ENCODE measurements around the gene ALPI. TPM values are rescaled to one million over a fixed set of nuclear protein-coding genes. Genes with fewer than 3 reads are reported as not detected.

ALPI gene
- total RNA-seq, 2 donors from 2014 or later = not detected

GRCh38 chr2:232437195-232437571, 18.8 kb upstream of the ALPI start:
- H3K27me3 ChIP-seq (replicated peaks; ENCODE audit: insufficient read depth) = no peaks in the 10 kb centered on the region
- DNase-seq (ENCODE audit: low spot score) = no peak
- TF ChIP-seq POLR2A (IDR thresholded peaks at IDR 0.05) (no peak), POLR2AphosphoS5 (IDR thresholded peaks at IDR 0.05) (no peak), CTCF (IDR thresholded peaks at IDR 0.05) (no peak)
- no peak overlapping the region for H3K27ac ChIP-seq
- intact Hi-C loops (cut with DNase I) = loop anchor here (5.0 kb wide), 1 partner anchor 530 kb away; no protein-coding TSS in a partner anchor
- no peaks in the 10 kb centered on the region for H3K4me1 ChIP-seq (replicated peaks)
- no peak overlapping the region for H3K4me3 ChIP-seq
- WGBS = 88% methylated on average over 12 of the region's 12 CpGs
- no peaks in the 10 kb centered on the region for H3K9me3 ChIP-seq
- no peaks in the 10 kb centered on the region for H3K36me3 ChIP-seq

- Histone ChIP-seq H3K4me1 (replicated peaks) (no peaks in the 10 kb centered on the region), H3K9me3 (no peaks in the 10 kb centered on the region), H3K4me3 (no peak overlapping the region), H3K27ac (no peak overlapping the region), H3K36me3 (no peaks in the 10 kb centered on the region), H3K27me3 (replicated peaks; ENCODE audit: insufficient read depth) (no peaks in the 10 kb centered on the region)
- TF ChIP-seq POLR2A (IDR thresholded peaks at IDR 0.05) (no peak), POLR2AphosphoS5 (IDR thresholded peaks at IDR 0.05) (no peak), CTCF (IDR thresholded peaks at IDR 0.05) (no peak)
- intact Hi-C loops (cut with DNase I) = loop anchor here (5.0 kb wide), 1 partner anchor 531 kb away; no protein-coding TSS in a partner anchor
- WGBS = 83% methylated on average over 12 of the region's 12 CpGs
- DNase-seq (ENCODE audit: low spot score) = no peak
Observed at GRCh38 chr2:232438091-232438490, 17.9 kb upstream of the ALPI start.

- H3K27me3 ChIP-seq (replicated peaks; ENCODE audit: insufficient read depth) = no peaks in the 10 kb centered on the region
- intact Hi-C loops (cut with DNase I) = loop anchor here (5.0 kb wide), 1 partner anchor 532 kb away; no protein-coding TSS in a partner anchor
- H3K36me3 ChIP-seq = no peaks in the 10 kb centered on the region
- TF ChIP-seq CTCF (IDR thresholded peaks at IDR 0.05) = peak; percentile 35 to 65 (median 47)
- no peak for TF ChIP-seq POLR2AphosphoS5 (IDR thresholded peaks at IDR 0.05)
- DNase-seq (ENCODE audit: low spot score) = no peak
- no peaks in the 10 kb centered on the region for H3K4me1 ChIP-seq (replicated peaks)
- no peak overlapping the region for H3K4me3 ChIP-seq
- H3K9me3 ChIP-seq = no peaks in the 10 kb centered on the region
- no peak overlapping the region for H3K27ac ChIP-seq
- 78% methylated on average over 14 of the region's 22 CpGs for WGBS
Observed at GRCh38 chr2:232438951-232439757, 16.8 kb upstream of the ALPI start.

- Histone ChIP-seq H3K4me1 (replicated peaks) (no peaks in the 10 kb centered on the region), H3K9me3 (no peaks in the 10 kb centered on the region), H3K27me3 (replicated peaks; ENCODE audit: insufficient read depth) (no peaks in the 10 kb centered on the region), H3K36me3 (no peaks in the 10 kb centered on the region), H3K27ac (no peak overlapping the region), H3K4me3 (no peak overlapping the region)
- TF ChIP-seq POLR2AphosphoS5 (IDR thresholded peaks at IDR 0.05) (no peak), CTCF (IDR thresholded peaks at IDR 0.05) (peak in 1 of 4 experiments; percentile 6)
- WGBS = 67% methylated on average over 1 of the region's 5 CpGs
- intact Hi-C loops (cut with DNase I) = loop anchor here (5.0 kb wide), 1 partner anchor 532 kb away; no protein-coding TSS in a partner anchor
- no peak for DNase-seq (ENCODE audit: low spot score)
Observed at GRCh38 chr2:232439758-232440135, 16.2 kb upstream of the ALPI start.

Measured in prostate gland (tissue), 2 donors.